ENCODE results near the gene INSM1. TPM values are rescaled to one million over a fixed set of nuclear protein-coding genes. Genes with fewer than 3 reads are reported as not detected.

The INSM1 gene
- not detected in 2 replicates for total RNA-seq (2022)
- Bru-seq, nascent RNA, result not detected
- not detected for BruChase-seq, experiment 1, labeled RNA remaining after a 6-hour chase
- not detected for BruChase-seq, experiment 2, labeled RNA remaining after a 2-hour chase
- long read RNA-seq, result 0 reads

- no peaks in the 10 kb centered on the region for H3K9me3 Mint-ChIP-seq (ENCODE audit: low read depth, unreplicated experiment)
Measured at GRCh38 chr20:20367575-20368417, at the start of gene INSM1. Gene INSM1 (plus strand): TSS chr20:20368104. CDS start chr20:20368268, 164 bp downstream.

GRCh38 chr20:20318365-20319161 lies 49.3 kb upstream of the INSM1 start:
- no TSS peak for BruUV-seq (replicated peaks)
- Mint-ChIP-seq H3K9me3 (ENCODE audit: low read depth, unreplicated experiment) (peaks cover 2% of the 10 kb centered on the region), H3K4me1 (ENCODE audit: low read depth, unreplicated experiment) (no peaks in the 10 kb centered on the region), H3K4me3 (ENCODE audit: low read depth, unreplicated experiment) (no peak overlapping the region), H3K27me3 (ENCODE audit: unreplicated experiment) (no peaks in the 10 kb centered on the region), H3K36me3 (ENCODE audit: insufficient read depth, unreplicated experiment) (no peaks in the 10 kb centered on the region), H3K27ac (ENCODE audit: unreplicated experiment) (no peak overlapping the region)
- DNase-seq, result no peak
- no peak for TF ChIP-seq CTCF (IDR thresholded peaks at IDR 0.05; ENCODE audit: unreplicated experiment)
- intact Hi-C loops (cut with micrococcal nuclease; ENCODE audit: unreplicated experiment), result no loop called here
- CTCF ChIA-PET, result no interaction called here

More at GRCh38 chr20:20367575-20368417, at the start of gene INSM1:
- DNase-seq, result no peak
- Mint-ChIP-seq H3K36me3 (ENCODE audit: insufficient read depth, unreplicated experiment) (no peaks in the 10 kb centered on the region), H3K27me3 (ENCODE audit: unreplicated experiment) (peaks cover 20% of the 10 kb centered on the region), H3K4me3 (ENCODE audit: low read depth, unreplicated experiment) (no peak within 1 kb of the TSS), H3K27ac (ENCODE audit: unreplicated experiment) (no peak within 1 kb of the TSS), H3K4me1 (ENCODE audit: low read depth, unreplicated experiment) (no peaks in the 10 kb centered on the region)
- CTCF ChIA-PET, result no interaction called here
- intact Hi-C loops (cut with micrococcal nuclease; ENCODE audit: unreplicated experiment), result loop anchor here (10.0 kb wide), 1 partner anchor 283 kb away; no protein-coding TSS in a partner anchor
- no TSS peak for BruUV-seq (replicated peaks)
- TF ChIP-seq CTCF (IDR thresholded peaks at IDR 0.05; ENCODE audit: unreplicated experiment), result no peak

GRCh38 chr20:20321134-20321533 lies 46.8 kb upstream of the INSM1 start:
- no peaks in the 10 kb centered on the region for H3K36me3 Mint-ChIP-seq (ENCODE audit: insufficient read depth, unreplicated experiment)
- H3K27ac Mint-ChIP-seq (ENCODE audit: unreplicated experiment), result no peak overlapping the region
- DNase-seq, result no peak
- H3K27me3 Mint-ChIP-seq (ENCODE audit: unreplicated experiment), result no peaks in the 10 kb centered on the region
- intact Hi-C loops (cut with micrococcal nuclease; ENCODE audit: unreplicated experiment), result no loop called here
- peaks cover 2% of the 10 kb centered on the region for H3K9me3 Mint-ChIP-seq (ENCODE audit: low read depth, unreplicated experiment)
- TF ChIP-seq CTCF (IDR thresholded peaks at IDR 0.05; ENCODE audit: unreplicated experiment), result no peak
- no peak overlapping the region for H3K4me3 Mint-ChIP-seq (ENCODE audit: low read depth, unreplicated experiment)
- no peaks in the 10 kb centered on the region for H3K4me1 Mint-ChIP-seq (ENCODE audit: low read depth, unreplicated experiment)
- no TSS peak for BruUV-seq (replicated peaks)
- CTCF ChIA-PET, result no interaction called here

- no peak for DNase-seq
- CTCF ChIA-PET, result no interaction called here
- Mint-ChIP-seq H3K27me3 (ENCODE audit: unreplicated experiment) (no peaks in the 10 kb centered on the region), H3K4me3 (ENCODE audit: low read depth, unreplicated experiment) (no peak overlapping the region), H3K36me3 (ENCODE audit: insufficient read depth, unreplicated experiment) (no peaks in the 10 kb centered on the region), H3K9me3 (ENCODE audit: low read depth, unreplicated experiment) (peaks cover 2% of the 10 kb centered on the region), H3K27ac (ENCODE audit: unreplicated experiment) (no peak overlapping the region), H3K4me1 (ENCODE audit: low read depth, unreplicated experiment) (no peaks in the 10 kb centered on the region)
- intact Hi-C loops (cut with micrococcal nuclease; ENCODE audit: unreplicated experiment), result no loop called here
- TF ChIP-seq CTCF (IDR thresholded peaks at IDR 0.05; ENCODE audit: unreplicated experiment), result no peak
- BruUV-seq (replicated peaks), result no TSS peak
Measured at GRCh38 chr20:20321917-20322316, 46.0 kb upstream of the INSM1 start.

Measured in Calu3 (cell line).